Omental fat pad (tissue), 4 donors: Measurements from ENCODE around the gene EFNA4. TPM values are rescaled to one million over a fixed set of nuclear protein-coding genes. Genes with fewer than 3 reads are reported as not detected.

Source experiments
- ATAC-seq: fragments of 150-250 bp; one replicate; pipeline ENCODE4 v1.9.1; 2016; ENCODE audit warnings: mild to moderate bottlenecking, moderate library complexity; ENCODE audit not compliant: low FRiP score
- DNase-seq: peaks from one replicate; pipeline ENCODE4 v3.0.0-alpha.2; 2019; ENCODE audit warnings: low spot score
- total RNA-seq, 4 donors: library from RNA; depleted of rRNA; stranded (reverse); fragments of >200 nt; gene quantifications; one replicate each; pipeline ENCODE4 v1.1.0, GENCODE V29; 2016
- TF ChIP-seq, protein P1 (sequence below), 3 donors: fragments of 450-650 bp; IDR thresholded peaks; one replicate each; pipeline ENCODE4 v1.5.1; 2016 to 2017; ENCODE audit warnings: antibody characterized with exemption in 3 of 3, mild to moderate bottlenecking in 3 of 3, moderate library complexity in 2 of 3

EFNA4 gene
- total RNA-seq, 4 donors from 2014 or later, result 1.7 to 5.0 (median 4.4) TPM

DNA sequence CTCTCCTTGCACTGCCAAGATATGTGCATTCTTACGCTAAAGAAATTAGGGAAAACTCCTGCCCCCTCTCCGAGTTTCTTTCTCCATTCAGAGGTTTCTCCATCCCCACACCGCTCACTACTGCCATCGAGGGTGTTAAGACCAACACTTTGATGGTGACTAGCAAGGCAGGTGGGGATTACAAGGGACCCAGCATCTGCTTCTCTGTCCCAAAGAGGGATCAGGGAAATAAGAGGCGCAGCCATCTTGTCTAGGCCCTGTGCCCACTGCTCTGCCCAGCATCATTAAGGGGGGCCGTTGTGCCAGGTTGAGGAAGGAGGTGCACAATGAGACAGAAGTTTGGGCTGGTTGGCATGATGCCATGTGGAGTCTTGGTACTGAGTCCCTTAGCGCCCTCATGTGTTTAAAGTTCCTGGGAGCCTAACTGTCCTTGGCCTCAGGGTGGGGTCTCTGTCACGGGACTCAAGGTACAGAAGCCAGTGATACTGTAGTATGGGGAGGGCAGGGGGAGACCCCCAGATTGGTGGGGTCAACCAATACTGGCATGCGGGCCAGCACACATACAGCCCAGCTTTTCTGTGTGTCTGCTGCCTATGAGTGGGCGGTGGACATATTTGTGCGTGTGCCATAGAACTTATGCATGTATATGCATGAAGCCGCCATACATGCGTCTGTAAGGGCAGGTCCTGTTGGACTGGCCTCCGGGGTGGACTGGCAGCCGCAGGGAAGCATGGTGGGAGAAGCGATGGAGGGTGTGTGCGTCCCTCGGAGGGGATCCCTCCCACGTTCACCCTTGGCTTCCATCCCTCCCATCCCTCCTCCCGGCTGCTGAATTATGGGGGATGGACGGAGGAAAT, 20.6 kb downstream of the EFNA4 start:
- no peak for ATAC-seq
- no peak for DNase-seq
- TF ChIP-seq, protein P1, sequence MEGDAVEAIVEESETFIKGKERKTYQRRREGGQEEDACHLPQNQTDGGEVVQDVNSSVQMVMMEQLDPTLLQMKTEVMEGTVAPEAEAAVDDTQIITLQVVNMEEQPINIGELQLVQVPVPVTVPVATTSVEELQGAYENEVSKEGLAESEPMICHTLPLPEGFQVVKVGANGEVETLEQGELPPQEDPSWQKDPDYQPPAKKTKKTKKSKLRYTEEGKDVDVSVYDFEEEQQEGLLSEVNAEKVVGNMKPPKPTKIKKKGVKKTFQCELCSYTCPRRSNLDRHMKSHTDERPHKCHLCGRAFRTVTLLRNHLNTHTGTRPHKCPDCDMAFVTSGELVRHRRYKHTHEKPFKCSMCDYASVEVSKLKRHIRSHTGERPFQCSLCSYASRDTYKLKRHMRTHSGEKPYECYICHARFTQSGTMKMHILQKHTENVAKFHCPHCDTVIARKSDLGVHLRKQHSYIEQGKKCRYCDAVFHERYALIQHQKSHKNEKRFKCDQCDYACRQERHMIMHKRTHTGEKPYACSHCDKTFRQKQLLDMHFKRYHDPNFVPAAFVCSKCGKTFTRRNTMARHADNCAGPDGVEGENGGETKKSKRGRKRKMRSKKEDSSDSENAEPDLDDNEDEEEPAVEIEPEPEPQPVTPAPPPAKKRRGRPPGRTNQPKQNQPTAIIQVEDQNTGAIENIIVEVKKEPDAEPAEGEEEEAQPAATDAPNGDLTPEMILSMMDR (IDR thresholded peaks at IDR 0.05), result no peak

DNA sequence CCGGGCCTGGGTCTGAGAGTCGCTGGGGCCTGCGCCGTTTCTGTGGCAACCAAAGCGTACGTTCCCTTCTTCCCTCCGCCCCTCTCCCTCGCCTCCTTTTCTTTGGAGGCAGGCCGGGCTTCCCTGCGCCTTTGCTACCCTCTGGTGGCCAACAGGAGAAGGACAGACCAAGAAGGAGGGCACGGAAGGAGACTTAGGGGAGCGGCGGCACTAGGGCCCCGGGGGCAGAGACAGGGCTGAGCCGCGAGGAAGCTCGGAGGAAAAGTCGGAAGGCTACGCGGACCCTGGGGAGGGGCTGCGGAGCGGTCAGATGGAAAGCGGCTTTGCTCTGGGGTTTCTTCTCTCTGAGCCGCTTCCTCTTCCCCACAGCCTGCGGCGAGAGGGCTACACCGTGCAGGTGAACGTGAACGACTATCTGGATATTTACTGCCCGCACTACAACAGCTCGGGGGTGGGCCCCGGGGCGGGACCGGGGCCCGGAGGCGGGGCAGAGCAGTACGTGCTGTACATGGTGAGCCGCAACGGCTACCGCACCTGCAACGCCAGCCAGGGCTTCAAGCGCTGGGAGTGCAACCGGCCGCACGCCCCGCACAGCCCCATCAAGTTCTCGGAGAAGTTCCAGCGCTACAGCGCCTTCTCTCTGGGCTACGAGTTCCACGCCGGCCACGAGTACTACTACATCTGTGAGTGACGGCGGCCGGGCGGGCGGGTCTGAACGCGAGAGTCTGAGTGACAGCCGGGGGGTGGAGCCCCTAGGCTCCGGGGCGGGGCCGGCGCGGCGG, 21.4 kb downstream of the EFNA4 start:
- TF ChIP-seq, protein P1 (IDR thresholded peaks at IDR 0.05), result peak in 2 of 3 donors; percentile 43 to 96
- DNase-seq (peak; percentile 86), ATAC-seq (peak; percentile 83)

DNA sequence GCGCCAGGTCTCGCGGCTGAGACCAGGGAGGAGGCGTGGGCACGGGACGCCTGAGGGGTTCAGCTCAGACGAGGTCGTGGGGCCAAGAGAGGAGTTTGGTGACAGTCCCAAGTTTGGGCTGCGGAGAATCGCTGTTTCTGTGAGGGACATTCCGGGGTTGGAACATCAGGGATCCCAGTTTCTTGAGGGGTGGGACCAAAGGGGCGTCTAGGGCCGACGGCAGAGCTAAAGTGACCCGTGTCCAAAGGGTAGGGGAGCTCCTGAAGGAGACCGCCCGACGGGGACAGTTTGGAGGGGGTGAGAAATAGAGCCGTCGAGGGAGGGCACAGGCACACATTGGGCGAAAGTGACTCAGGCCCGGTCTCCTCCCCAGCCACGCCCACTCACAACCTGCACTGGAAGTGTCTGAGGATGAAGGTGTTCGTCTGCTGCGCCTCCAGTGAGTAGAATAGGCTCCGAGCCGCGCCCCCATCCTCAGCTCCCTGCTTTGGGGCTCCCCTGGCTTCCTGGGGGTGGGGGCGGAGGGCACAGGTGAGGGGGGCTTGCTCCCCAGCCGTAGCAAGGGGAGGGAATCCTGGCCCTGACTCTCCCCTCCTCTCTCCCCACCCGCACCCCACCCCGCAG, 22.1 kb downstream of the EFNA4 start:
- DNase-seq, result peak; percentile 67
- peak; percentile 64 for ATAC-seq
- TF ChIP-seq, protein P1 (IDR thresholded peaks at IDR 0.05), result no peak

DNA sequence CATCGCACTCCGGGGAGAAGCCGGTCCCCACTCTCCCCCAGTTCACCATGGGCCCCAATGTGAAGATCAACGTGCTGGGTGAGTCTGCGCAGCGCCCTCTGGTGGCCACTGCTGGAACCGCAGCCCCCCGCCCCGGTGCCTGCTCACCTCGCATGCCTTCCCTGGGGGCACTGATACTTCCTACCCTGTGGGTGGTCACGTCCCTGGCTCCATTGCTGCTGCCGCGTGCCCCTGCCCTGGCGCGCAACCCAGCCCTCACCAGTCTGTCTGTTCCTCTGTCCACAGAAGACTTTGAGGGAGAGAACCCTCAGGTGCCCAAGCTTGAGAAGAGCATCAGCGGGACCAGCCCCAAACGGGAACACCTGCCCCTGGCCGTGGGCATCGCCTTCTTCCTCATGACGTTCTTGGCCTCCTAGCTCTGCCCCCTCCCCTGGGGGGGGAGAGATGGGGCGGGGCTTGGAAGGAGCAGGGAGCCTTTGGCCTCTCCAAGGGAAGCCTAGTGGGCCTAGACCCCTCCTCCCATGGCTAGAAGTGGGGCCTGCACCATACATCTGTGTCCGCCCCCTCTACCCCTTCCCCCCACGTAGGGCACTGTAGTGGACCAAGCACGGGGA, 22.7 kb downstream of the EFNA4 start:
- DNase-seq (peak; percentile 75), ATAC-seq (no peak)
- TF ChIP-seq, protein P1 (IDR thresholded peaks at IDR 0.05), result peak in 2 of 3 donors; percentile 81 to 88

DNA sequence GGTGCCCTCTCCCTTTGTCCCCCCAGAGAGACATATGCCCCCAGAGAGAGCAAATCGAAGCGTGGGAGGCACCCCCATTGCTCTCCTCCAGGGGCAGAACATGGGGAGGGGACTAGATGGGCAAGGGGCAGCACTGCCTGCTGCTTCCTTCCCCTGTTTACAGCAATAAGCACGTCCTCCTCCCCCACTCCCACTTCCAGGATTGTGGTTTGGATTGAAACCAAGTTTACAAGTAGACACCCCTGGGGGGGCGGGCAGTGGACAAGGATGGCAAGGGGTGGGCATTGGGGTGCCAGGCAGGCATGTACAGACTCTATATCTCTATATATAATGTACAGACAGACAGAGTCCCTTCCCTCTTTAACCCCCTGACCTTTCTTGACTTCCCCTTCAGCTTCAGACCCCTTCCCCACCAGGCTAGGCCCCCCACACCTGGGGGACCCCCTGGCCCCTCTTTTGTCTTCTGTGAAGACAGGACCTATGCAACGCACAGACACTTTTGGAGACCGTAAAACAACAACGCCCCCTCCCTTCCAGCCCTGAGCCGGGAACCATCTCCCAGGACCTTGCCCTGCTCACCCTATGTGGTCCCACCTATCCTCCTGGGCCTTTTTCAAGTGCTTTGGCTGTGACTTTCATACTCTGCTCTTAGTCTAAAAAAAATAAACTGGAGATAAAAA, 23.5 kb downstream of the EFNA4 start:
- TF ChIP-seq, protein P1 (IDR thresholded peaks at IDR 0.05), result no peak
- DNase-seq (no peak), ATAC-seq (no peak)
